Stimulated activated naive CD4-positive, alpha-beta T cell (primary cell): ENCODE results near the gene BTK.
"Not testable (repeated sequence)": the region's sequence is repeated elsewhere in the genome, so short reads cannot be mapped to it uniquely, and the experiment has no call there.

Experiments used
- DNase-seq, 6 experiments: peaks; one replicate each; lab custom pipeline; 2025; lab: John Stamatoyannopoulos, UW

The BTK gene

GRCh38 chrX:101337776-101338271 is 48.2 kb downstream of the BTK start:
- no peak for DNase-seq

- DNase-seq, result not testable (repeated sequence)
Measured at GRCh38 chrX:101334310-101334709, 51.7 kb downstream of the BTK start.

- not testable (repeated sequence) for DNase-seq
Measured at GRCh38 chrX:101326600-101326999, 59.4 kb downstream of the BTK start.

- no peak for DNase-seq
Measured at GRCh38 chrX:101303790-101304189, 82.2 kb downstream of the BTK start.
